GM12878 (cell line): ENCODE measurements around the gene CDK4. TPM values are rescaled to one million over a fixed set of nuclear protein-coding genes. Genes with fewer than 3 reads are reported as not detected.

Experiments
- ATAC-seq: fragments of 200-7000 bp; cut with Tn5 transposase; 3 replicates; pipeline ENCODE4 v1.9.1; 2020; ENCODE audit warnings: mild to moderate bottlenecking, moderate library complexity
- BruUV-seq: library from RNA; stranded (reverse); fragments of 400-500 nt; replicated peaks from 2 replicates; lab custom pipeline; 2021; lab: Mats Ljungman, UMichigan
- CTCF ChIA-PET: fragments of 300-600 bp; sonication (Branson Sonifier 250); formaldehyde crosslinking; extraction: SDS; loops from one replicate; lab custom pipeline; 2021; ENCODE audit warnings: inconsistent platforms; lab: Yijun Ruan, JAX
- POLR2A ChIA-PET: fragments of 350-600 bp; formaldehyde crosslinking; extraction: SDS; loops from one replicate; lab custom pipeline; 2021; ENCODE audit warnings: inconsistent platforms; lab: Charles Lee
- RAD21 ChIA-PET: fragments of 300-600 bp; sonication (Branson Sonifier 250); formaldehyde crosslinking; loops from one replicate; lab custom pipeline; 2023; ENCODE audit warnings: antibody characterized with exemption; ENCODE audit not compliant: unreplicated experiment; lab: Charles Lee
- SMC1A ChIA-PET: fragments of 300-600 bp; sonication (Branson Sonifier 250); formaldehyde crosslinking; loops from one replicate; lab custom pipeline; 2023; ENCODE audit not compliant: unreplicated experiment, uncharacterized antibody; lab: Charles Lee
- DNase-seq: peaks from one replicate; pipeline ENCODE4 v3.0.0-alpha.2; 2011; ENCODE audit warnings: low read depth, low spot score
- FAIRE-seq: peaks from 3 replicates; lab custom pipeline; 2011; peaks lifted over from hg19 to GRCh38; lab: Jason Lieb, UNC
- H2AFZ ChIP-seq: 2 replicates; pipeline ENCODE4 v1.6.0; 2011; ENCODE audit warnings: low read depth, low read length, control low read depth; ENCODE audit not compliant: control insufficient read depth
- H3K27ac ChIP-seq: 2 replicates; pipeline ENCODE4 v1.5.1; 2011; ENCODE audit warnings: control low read depth; ENCODE audit not compliant: control insufficient read depth, insufficient read depth
- H3K27me3 ChIP-seq, 2 experiments: replicated peaks in 1 of 2; 2 replicates each; pipeline versions ENCODE4 v1.6.0 to v1.6.1; 2011; ENCODE audit warnings: low read length in 1 of 2; ENCODE audit not compliant: control insufficient read depth in 2 of 2, insufficient read depth in 2 of 2
- H3K36me3 ChIP-seq, 2 experiments: 2 replicates each; pipeline ENCODE4 v1.5.1; 2011; ENCODE audit warnings: low read length in 1 of 2; ENCODE audit not compliant: control insufficient read depth in 2 of 2, insufficient read depth in 2 of 2
- H3K4me1 ChIP-seq: 2 replicates; pipeline ENCODE4 v1.6.1; 2011; ENCODE audit warnings: mild to moderate bottlenecking, low read length, moderate library complexity, mixed read lengths; ENCODE audit not compliant: control insufficient read depth, insufficient read depth
- H3K4me2 ChIP-seq: 2 replicates; pipeline ENCODE4 v1.6.0; 2011; ENCODE audit warnings: control low read depth; ENCODE audit not compliant: control insufficient read depth, insufficient read depth
- H3K4me3 ChIP-seq: fragments of 200-600 bp; sonication (generic); 2 replicates; pipeline ENCODE4 v1.5.1; 2016
- H3K79me2 ChIP-seq: 2 replicates; pipeline ENCODE4 v1.6.0; 2011; ENCODE audit warnings: low read length; ENCODE audit not compliant: control insufficient read depth, insufficient read depth
- H3K9ac ChIP-seq: 2 replicates; pipeline ENCODE4 v1.8.0; 2011; ENCODE audit warnings: low read length, control low read depth, mixed read lengths; ENCODE audit not compliant: control insufficient read depth, insufficient read depth
- H3K9me3 ChIP-seq: replicated peaks from 3 replicates; pipeline ENCODE4 v1.5.1; 2011; ENCODE audit warnings: mild to moderate bottlenecking, low read length; ENCODE audit not compliant: control insufficient read depth, insufficient read depth
- H4K20me1 ChIP-seq: 2 replicates; pipeline ENCODE4 v1.6.0; 2011; ENCODE audit not compliant: control insufficient read depth, insufficient read depth
- BACH1 ChIP-seq: fragments of 450-650 bp; IDR thresholded peaks from 2 replicates; pipeline ENCODE4 v1.6.1; 2017; ENCODE audit warnings: mild to moderate bottlenecking, borderline replicate concordance
- CEBPB ChIP-seq, 2 experiments: fragments of 150-350 bp in 1 of 2; IDR thresholded peaks; 2 replicates each; pipeline ENCODE4 v1.6.1; 2012 to 2014; ENCODE audit warnings: low read depth in 2 of 2, low read length in 2 of 2, borderline replicate concordance in 1 of 2, inconsistent platforms in 1 of 2
- NFIC ChIP-seq: IDR thresholded peaks from 2 replicates; pipeline ENCODE4 v1.6.1; 2012; ENCODE audit warnings: low read depth, mild to moderate bottlenecking, inconsistent platforms, low read length, moderate library complexity
- NFYB ChIP-seq: IDR thresholded peaks from 2 replicates; pipeline ENCODE4 v1.6.1; 2011; ENCODE audit warnings: low read depth, mild to moderate bottlenecking, low read length, improper control_type of control experiment, moderate library complexity; ENCODE audit not compliant: insufficient read depth
- WGBS: methylation state at CpG from one replicate; pipeline ENCODE4 v1.1.6; 2016; ENCODE audit warnings: low lambda C conversion rate; ENCODE audit not compliant: insufficient replicate concordance, insufficient coverage; ENCODE audit errors: missing lambda C conversion rate; 5-methylcytosine and 5-hydroxymethylcytosine counted together
- in situ Hi-C: fragments of 300-500 bp; cut with MboI; formaldehyde crosslinking; loops from 9 replicates; pipeline ENCODE4 v1.14.3; 2018; ENCODE audit warnings: mixed read lengths
- intact Hi-C: fragments of 100-400 bp; cut with micrococcal nuclease; formaldehyde crosslinking; loops from one replicate; pipeline ENCODE4 v1.14.2; 2022; ENCODE audit not compliant: unreplicated experiment
- polyA plus RNA-seq, 11 experiments: library from polyadenylated mRNA; depleted of rRNA in 4 of 11; unstranded in 6 of 11; stranded (reverse) in 5 of 11; fragments of >200 nt; fragmentation: Nextera tagmentation in 4 of 11; fragmentation: Illumina TruSeq in 1 of 11; extraction: Ambion mirVana in 4 of 11; extraction: Trizol in 1 of 11; gene quantifications; 1 replicate in 1 of 11; 2 replicates in 10 of 11; pipeline versions ENCODE4 v1.2.1 to v1.2.3, GENCODE V29; 2011 to 2016; ENCODE audit warnings: inconsistent platforms in 2 of 11, missing spikeins in 2 of 11, low read depth in 1 of 11
- total RNA-seq, 4 experiments: library from RNA; depleted of rRNA in 3 of 4; stranded (reverse); fragments of >200 nt in 3 of 4; fragmentation: Illumina TruSeq in 1 of 4; extraction: Trizol in 1 of 4; gene quantifications; 2 replicates each; pipeline versions ENCODE4 v1.2.1 to v1.2.3, GENCODE V29; 2013 to 2021
- TF ChIP-seq, protein P1 (sequence below): fragments of 450-650 bp; IDR thresholded peaks from 2 replicates; pipeline ENCODE4 v1.6.1; 2014; ENCODE audit warnings: mild to moderate bottlenecking

Gene CDK4
- total and polyA plus RNA-seq, 10 of the 15 experiments (the other 5 are each of a cell fraction or from before 2014, with no cell fraction given), result 26.1 to 385 (median 221) TPM

DNA sequence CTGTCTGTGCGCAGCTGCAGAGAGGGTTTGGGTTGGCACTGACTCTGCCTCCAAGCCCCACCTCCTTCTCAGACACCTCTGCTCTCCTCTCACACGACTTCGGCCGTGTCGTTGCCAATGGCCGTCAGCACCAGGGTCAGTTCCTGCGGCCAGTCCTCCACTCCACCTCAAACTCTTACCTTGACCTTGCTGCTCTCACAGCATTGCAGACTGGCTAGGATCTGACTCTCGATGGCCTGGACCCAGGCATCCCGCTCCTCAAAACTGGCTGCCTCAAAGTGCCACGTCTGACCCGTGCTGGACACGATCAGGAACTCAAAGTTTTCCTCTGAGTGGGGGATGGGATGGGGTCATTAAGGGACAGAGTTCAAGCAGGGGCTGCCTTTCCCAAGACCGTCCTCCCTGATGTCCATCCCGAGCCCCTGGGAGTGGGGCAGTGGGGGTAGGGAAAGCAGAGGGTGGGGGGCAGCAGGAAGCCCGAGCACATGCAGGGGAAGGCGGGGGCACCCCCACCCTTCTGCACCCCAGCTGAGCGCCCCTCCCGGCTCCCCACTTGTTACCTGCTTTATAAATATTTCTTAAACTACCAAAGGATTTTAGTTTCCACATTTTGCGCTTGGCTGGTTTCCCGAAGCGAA lies 24.2 kb downstream of the CDK4 start:
- Histone ChIP-seq H2AFZ (no peak overlapping the region), H3K27ac (no peak overlapping the region), H3K27me3 (no peaks in the 10 kb centered on the region)
- TF ChIP-seq BACH1, result no peak
- no peak for TF ChIP-seq NFYB
- TF ChIP-seq NFIC, result no peak
- TF ChIP-seq CEBPB (IDR thresholded peaks at IDR 0.05; ENCODE audit: borderline replicate concordance in 1 of 2, low read depth in 2 of 2, low read length in 2 of 2), result no peak
- TF ChIP-seq, protein P1, sequence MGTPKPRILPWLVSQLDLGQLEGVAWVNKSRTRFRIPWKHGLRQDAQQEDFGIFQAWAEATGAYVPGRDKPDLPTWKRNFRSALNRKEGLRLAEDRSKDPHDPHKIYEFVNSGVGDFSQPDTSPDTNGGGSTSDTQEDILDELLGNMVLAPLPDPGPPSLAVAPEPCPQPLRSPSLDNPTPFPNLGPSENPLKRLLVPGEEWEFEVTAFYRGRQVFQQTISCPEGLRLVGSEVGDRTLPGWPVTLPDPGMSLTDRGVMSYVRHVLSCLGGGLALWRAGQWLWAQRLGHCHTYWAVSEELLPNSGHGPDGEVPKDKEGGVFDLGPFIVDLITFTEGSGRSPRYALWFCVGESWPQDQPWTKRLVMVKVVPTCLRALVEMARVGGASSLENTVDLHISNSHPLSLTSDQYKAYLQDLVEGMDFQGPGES, result no peak
- TF ChIP-seq, all 136 proteins: peak for 0
- Histone ChIP-seq H3K4me1 (no peaks in the 10 kb centered on the region), H4K20me1 (no peaks in the 10 kb centered on the region), H3K79me2 (no peaks in the 10 kb centered on the region), H3K4me3 (no peak overlapping the region), H3K9me3 (no peaks in the 10 kb centered on the region), H3K36me3 (peaks cover 8 to 12% of the 10 kb centered on the region in 2 experiments; a peak in 3 of 4 replicates), H3K9ac (no peak overlapping the region), H3K4me2 (no peak overlapping the region)
- FAIRE-seq (no peak), ATAC-seq (no peak), DNase-seq (no peak)
- BruUV-seq, result no TSS peak
- intact Hi-C loops, result no loop called here
- ChIA-PET RAD21 (no interaction called here), POLR2A (no interaction called here), SMC1A (no interaction called here), CTCF (no interaction called here)
- in situ Hi-C loops, result no loop called here
- WGBS, result 95% methylated on average over 19 of the region's 21 CpGs
